Measurements from ENCODE around the gene TSNAX.

TSNAX gene

DNA sequence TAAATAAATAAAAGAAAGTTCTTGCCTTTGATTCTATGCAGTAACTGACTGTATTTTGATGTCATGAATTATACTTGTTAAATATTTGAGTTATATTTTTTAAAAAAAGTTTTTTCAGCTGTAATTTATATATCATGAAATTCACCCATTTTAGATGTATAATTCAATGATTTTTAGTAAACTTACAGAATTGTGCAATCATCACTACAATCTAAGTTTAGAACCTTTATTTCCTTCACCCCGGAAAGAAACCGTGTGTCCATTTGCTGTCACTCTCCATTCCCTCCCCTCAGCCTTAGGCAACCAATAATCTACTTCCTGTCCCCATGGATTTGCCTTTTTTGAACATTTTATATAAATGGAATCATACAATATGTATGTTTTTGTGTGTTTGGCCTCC, 65.7 kb downstream of the TSNAX start:
- TF ChIP-seq, protein P1, sequence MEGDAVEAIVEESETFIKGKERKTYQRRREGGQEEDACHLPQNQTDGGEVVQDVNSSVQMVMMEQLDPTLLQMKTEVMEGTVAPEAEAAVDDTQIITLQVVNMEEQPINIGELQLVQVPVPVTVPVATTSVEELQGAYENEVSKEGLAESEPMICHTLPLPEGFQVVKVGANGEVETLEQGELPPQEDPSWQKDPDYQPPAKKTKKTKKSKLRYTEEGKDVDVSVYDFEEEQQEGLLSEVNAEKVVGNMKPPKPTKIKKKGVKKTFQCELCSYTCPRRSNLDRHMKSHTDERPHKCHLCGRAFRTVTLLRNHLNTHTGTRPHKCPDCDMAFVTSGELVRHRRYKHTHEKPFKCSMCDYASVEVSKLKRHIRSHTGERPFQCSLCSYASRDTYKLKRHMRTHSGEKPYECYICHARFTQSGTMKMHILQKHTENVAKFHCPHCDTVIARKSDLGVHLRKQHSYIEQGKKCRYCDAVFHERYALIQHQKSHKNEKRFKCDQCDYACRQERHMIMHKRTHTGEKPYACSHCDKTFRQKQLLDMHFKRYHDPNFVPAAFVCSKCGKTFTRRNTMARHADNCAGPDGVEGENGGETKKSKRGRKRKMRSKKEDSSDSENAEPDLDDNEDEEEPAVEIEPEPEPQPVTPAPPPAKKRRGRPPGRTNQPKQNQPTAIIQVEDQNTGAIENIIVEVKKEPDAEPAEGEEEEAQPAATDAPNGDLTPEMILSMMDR (IDR thresholded peaks at IDR 0.05; ENCODE audit: extremely low read depth, insufficient read depth, missing control alignments): no peak
- no peak for DNase-seq (ENCODE audit: low spot score)
- in situ Hi-C loops (cut with MboI; ENCODE audit: low pct_unique_long_range_greater_than_20kb, low sequenced_read_pairs, unreplicated experiment): no loop called here

DNA sequence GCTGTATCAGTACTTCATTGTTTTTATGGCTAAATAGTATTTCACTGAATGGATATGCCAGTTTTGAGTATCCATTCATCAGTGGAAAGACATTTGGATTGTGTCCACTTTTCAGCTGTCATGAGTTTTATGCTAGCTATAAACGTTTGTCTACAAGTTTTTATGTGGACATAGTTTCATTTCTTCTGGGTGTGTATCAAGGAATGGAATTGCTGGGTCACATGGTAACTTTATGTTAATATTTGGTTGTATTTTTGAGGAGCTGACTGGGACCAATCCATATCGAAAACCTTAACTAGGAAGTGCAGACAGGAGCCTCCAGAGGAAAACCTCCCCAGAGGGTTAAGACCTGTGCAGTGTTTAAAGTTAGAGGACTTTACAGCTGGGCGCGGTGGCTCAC, 66.3 kb downstream of the TSNAX start:
- TF ChIP-seq, protein P1 (IDR thresholded peaks at IDR 0.05; ENCODE audit: extremely low read depth, insufficient read depth, missing control alignments): no peak
- DNase-seq (ENCODE audit: low spot score): no peak
- in situ Hi-C loops (cut with MboI; ENCODE audit: low pct_unique_long_range_greater_than_20kb, low sequenced_read_pairs, unreplicated experiment): no loop called here

DNA sequence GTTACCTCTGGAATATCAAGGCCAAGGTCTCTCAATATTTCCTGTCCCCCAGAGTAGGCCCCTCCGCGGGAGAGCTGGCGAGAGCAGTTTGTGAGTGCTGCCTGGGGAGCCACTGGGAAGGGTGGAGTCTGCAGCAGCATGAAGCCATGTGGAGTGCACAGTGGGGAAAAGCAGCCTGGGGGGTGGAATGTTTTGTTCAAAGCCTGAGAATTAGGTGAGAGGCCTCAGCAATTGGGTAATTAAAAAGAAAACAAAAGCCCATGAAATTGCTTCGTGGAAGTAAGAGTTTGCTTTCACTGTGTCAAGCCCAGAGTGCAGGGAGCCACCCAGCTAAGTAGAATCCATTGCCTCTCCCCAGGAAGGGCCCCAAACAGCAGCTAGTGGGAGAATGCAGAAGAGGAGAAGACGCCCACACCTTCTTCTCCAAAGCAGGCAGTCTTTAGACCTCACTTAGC, 67.9 kb downstream of the TSNAX start:
- in situ Hi-C loops (cut with MboI; ENCODE audit: low pct_unique_long_range_greater_than_20kb, low sequenced_read_pairs, unreplicated experiment): no loop called here
- DNase-seq (ENCODE audit: low spot score): no peak
- TF ChIP-seq, protein P1 (IDR thresholded peaks at IDR 0.05; ENCODE audit: extremely low read depth, insufficient read depth, missing control alignments): no peak

DNA sequence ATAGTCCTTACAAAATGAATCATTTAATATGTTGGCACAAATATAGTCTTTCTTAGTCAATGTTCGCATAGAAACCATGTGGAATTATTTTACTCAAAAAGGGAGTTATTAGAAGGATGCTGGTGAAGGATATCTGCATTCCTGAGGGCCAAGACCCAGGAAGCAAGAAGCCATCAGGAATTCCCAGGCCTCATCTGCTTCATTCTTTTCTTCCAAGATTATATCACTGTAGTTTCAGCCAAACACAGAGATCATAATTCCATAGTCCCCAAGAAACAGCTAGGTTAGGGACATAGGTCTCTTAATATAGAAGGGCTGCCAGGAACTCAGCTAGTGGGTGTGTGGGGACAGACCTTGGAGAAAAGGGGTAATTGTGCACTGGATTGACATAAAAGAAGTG, 69.5 kb downstream of the TSNAX start:
- TF ChIP-seq, protein P1 (IDR thresholded peaks at IDR 0.05; ENCODE audit: extremely low read depth, insufficient read depth, missing control alignments): no peak
- in situ Hi-C loops (cut with MboI; ENCODE audit: low pct_unique_long_range_greater_than_20kb, low sequenced_read_pairs, unreplicated experiment): no loop called here
- DNase-seq (ENCODE audit: low spot score): no peak

DNA sequence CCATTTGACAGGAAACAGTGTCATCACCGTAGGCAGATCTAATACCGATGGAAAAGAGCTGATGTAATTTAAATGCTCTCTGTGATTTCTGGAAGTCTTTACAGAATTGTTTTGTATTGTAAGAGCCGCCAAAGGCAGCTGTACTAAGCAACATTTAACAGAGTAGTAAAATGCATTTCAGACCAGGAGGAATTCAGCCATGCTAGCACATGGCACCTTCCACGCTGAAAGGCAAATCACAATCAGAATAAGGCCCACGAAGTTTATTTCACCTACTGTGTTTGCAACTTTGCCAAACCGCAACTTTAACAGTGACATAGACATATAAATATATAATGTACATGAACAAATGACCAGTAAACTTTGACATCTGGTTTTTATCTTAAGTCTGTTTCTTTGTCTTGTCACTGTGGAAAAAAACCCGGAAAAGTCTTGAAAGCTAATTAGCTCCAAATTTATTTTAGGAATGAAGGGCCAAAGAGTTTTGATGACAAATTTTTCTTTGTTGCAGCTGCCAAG, 72.0 kb downstream of the TSNAX start:
- in situ Hi-C loops (cut with MboI; ENCODE audit: low pct_unique_long_range_greater_than_20kb, low sequenced_read_pairs, unreplicated experiment): loop anchor here (10.0 kb wide), 1 partner anchor 246 kb away; no protein-coding TSS in a partner anchor
- TF ChIP-seq, protein P1 (IDR thresholded peaks at IDR 0.05; ENCODE audit: extremely low read depth, insufficient read depth, missing control alignments): no peak
- no peak for DNase-seq (ENCODE audit: low spot score)

DNA sequence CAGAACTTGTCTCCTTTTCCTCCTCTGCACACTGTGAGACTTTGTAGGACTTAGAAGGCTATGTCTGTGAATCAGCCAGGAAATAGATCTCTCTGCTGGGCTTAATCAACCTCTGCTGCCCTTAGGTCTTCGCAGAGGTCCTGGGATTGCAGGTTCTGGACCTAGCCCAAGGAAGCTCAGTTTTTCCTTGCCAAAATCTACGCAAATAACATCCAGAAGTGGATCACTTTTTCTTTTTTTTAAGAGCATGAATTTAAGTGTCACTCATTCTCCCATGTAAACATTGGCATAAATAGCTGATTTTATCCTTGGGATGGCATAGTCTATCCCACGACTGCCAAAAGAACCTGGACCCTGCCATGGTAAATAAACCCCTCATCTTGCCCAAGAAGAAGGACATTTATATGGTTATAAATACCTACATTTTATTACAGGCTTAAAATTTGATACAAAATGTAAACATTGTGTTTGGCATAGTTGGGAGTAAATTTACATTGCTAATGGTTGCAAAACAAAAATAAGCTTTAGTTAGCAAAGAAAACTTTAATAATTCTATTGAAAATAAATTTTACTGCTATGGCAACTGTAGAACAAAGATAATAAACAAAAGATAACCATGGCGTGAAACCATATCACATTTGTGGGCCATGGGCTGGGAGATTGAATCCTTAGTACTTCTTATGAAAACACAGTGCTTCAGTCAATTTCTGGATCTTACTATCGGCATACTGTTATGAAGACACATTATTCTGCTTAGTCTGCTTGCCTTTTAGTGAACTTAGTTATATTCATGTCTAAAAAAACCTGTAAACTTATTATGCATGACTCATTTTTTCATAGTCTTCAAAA, 73.6 kb downstream of the TSNAX start:
- in situ Hi-C loops (cut with MboI; ENCODE audit: low pct_unique_long_range_greater_than_20kb, low sequenced_read_pairs, unreplicated experiment): loop anchor here (10.0 kb wide), 1 partner anchor 247 kb away; no protein-coding TSS in a partner anchor
- no peak for DNase-seq (ENCODE audit: low spot score)

More for the DNA sequence above, 73.6 kb downstream of the TSNAX start:
- TF ChIP-seq, protein P1 (IDR thresholded peaks at IDR 0.05; ENCODE audit: extremely low read depth, insufficient read depth, missing control alignments): no peak
